Esophagus (tissue), 2 donors: ENCODE measurements around the gene GNG7. TPM values are rescaled to one million over a fixed set of nuclear protein-coding genes. Genes with fewer than 3 reads are reported as not detected.

ENCODE experiments used
- H3K27ac ChIP-seq, 2 donors: one replicate each; pipeline ENCODE4 v1.5.1; 2013; ENCODE audit warnings: low read depth in 2 of 2, mild to moderate bottlenecking in 2 of 2, inconsistent platforms in 1 of 2, low read length in 1 of 2, moderate library complexity in 1 of 2
- H3K27me3 ChIP-seq, 2 donors: one replicate each; pipeline ENCODE4 v1.6.1; 2013; ENCODE audit warnings: low read length in 2 of 2, control low read depth in 1 of 2, mild to moderate bottlenecking in 1 of 2; ENCODE audit not compliant: insufficient read depth in 2 of 2, control insufficient read depth in 1 of 2
- H3K36me3 ChIP-seq, 2 donors: one replicate each; pipeline ENCODE4 v1.6.1; 2013; ENCODE audit warnings: low read length in 1 of 2; ENCODE audit not compliant: control insufficient read depth in 2 of 2, insufficient read depth in 2 of 2
- H3K4me1 ChIP-seq, 2 donors: one replicate each; pipeline ENCODE4 v1.6.1; 2013; ENCODE audit warnings: low read length in 1 of 2; ENCODE audit not compliant: control insufficient read depth in 2 of 2, insufficient read depth in 2 of 2
- H3K4me3 ChIP-seq, 2 donors: one replicate each; pipeline ENCODE4 v1.5.1; 2013; ENCODE audit warnings: low read length in 2 of 2, mild to moderate bottlenecking in 2 of 2, low read depth in 1 of 2, moderate library complexity in 1 of 2
- H3K9me3 ChIP-seq, 2 donors: one replicate each; pipeline ENCODE4 v1.6.1; 2013; ENCODE audit warnings: mild to moderate bottlenecking in 2 of 2, low read depth in 1 of 2, low read length in 1 of 2, moderate library complexity in 1 of 2; ENCODE audit not compliant: control insufficient read depth in 2 of 2, insufficient read depth in 1 of 2
- WGBS, 2 donors: extraction: QIAGEN DNeasy Blood & Tissue Kit; methylation state at CpG; one replicate each; pipeline ENCODE4 v1.1.7; 2013; 5-methylcytosine and 5-hydroxymethylcytosine counted together
- polyA plus RNA-seq, 2 donors: library from polyadenylated mRNA; stranded (reverse); fragments of 200-250 nt; gene quantifications; one replicate each; pipeline ENCODE4 v1.2.3, GENCODE V29; 2013
- donor health status: healthy with polysubstance abuse.
- donor health status: Bipolar disorder and iron deficiency.

Gene GNG7
- polyA plus RNA-seq, 2 donors: 1.2 to 2.4 TPM

- WGBS, 2 donors: 34 to 42% methylated on average over 3 of the region's 3 CpGs
- Histone ChIP-seq H3K4me3 (no peak overlapping the region), H3K27me3 (no peaks in the 10 kb centered on the region), H3K9me3 (no peaks in the 10 kb centered on the region), H3K4me1 (peaks cover 0 to 5% of the 10 kb centered on the region in 2 donors), H3K27ac (no peak overlapping the region), H3K36me3 (peaks cover 0 to 2% of the 10 kb centered on the region in 2 donors)
Measured at GRCh38 chr19:2638417-2638940, 64.0 kb downstream of the GNG7 start.

GRCh38 chr19:2636897-2637683 lies 65.4 kb downstream of the GNG7 start:
- Histone ChIP-seq H3K27me3 (no peaks in the 10 kb centered on the region), H3K4me1 (peaks cover 0 to 5% of the 10 kb centered on the region in 2 donors), H3K9me3 (no peaks in the 10 kb centered on the region), H3K4me3 (no peak overlapping the region), H3K36me3 (peaks cover 0 to 2% of the 10 kb centered on the region in 2 donors), H3K27ac (no peak overlapping the region)
- WGBS, 2 donors: 13 to 18% methylated on average over 35 to 37 of the region's 37 CpGs

DNA sequence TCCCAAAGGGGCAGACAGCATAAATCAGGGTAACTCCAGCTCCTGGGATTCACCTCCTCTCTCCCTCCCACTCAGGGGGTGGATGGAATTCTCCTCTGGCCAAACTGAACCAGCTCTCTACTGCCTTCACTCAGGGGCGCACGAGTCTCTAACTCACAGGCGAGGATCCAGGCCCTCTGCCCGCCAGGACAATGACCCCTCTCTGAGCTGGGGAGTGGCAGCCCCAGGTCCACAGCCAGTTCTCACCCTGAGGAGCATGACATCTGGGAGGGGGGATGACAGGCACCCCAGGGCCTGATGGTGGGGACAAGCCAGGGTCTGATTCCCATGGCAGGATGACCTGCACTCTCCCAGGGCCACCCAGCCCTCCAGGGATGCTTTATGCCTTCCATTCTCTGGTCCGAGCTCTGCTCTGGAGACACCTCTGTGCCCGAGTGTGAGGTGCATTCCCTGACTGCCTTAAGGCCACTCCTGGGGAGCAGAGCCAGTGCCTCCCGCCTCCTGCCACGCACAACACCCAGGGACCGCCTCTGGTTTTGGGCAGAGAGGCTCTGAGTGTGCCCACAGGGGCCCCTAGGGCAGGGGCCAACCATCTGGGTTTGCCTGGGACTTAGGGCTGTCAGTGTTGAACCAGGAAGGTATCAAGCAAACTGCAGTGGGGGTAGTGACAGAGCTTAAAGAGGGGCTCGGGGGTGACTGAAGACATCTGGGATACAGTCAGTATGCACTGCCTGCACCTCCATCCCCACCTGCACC lies 66.2 kb downstream of the GNG7 start:
- no peak overlapping the region for H3K27ac ChIP-seq
- peaks cover 0 to 5% of the 10 kb centered on the region in 2 donors for H3K4me1 ChIP-seq
- H3K9me3 ChIP-seq: no peaks in the 10 kb centered on the region
- no peaks in the 10 kb centered on the region for H3K27me3 ChIP-seq
- no peak overlapping the region for H3K4me3 ChIP-seq
- peaks cover 0 to 2% of the 10 kb centered on the region in 2 donors for H3K36me3 ChIP-seq
- 67 to 73% methylated on average over 10 of the region's 10 CpGs for WGBS, 2 donors

- Histone ChIP-seq H3K9me3 (peaks cover 0 to 3% of the 10 kb centered on the region in 2 donors), H3K4me3 (no peak overlapping the region), H3K27me3 (no peaks in the 10 kb centered on the region), H3K27ac (peak overlapping the region in 1 of 2 donors; percentile 48), H3K36me3 (peaks cover 0 to 2% of the 10 kb centered on the region in 2 donors), H3K4me1 (peaks cover 0 to 5% of the 10 kb centered on the region in 2 donors)
- 71 to 75% methylated on average over 9 of the region's 9 CpGs for WGBS, 2 donors
Measured at GRCh38 chr19:2634960-2635359, 67.5 kb downstream of the GNG7 start.

DNA sequence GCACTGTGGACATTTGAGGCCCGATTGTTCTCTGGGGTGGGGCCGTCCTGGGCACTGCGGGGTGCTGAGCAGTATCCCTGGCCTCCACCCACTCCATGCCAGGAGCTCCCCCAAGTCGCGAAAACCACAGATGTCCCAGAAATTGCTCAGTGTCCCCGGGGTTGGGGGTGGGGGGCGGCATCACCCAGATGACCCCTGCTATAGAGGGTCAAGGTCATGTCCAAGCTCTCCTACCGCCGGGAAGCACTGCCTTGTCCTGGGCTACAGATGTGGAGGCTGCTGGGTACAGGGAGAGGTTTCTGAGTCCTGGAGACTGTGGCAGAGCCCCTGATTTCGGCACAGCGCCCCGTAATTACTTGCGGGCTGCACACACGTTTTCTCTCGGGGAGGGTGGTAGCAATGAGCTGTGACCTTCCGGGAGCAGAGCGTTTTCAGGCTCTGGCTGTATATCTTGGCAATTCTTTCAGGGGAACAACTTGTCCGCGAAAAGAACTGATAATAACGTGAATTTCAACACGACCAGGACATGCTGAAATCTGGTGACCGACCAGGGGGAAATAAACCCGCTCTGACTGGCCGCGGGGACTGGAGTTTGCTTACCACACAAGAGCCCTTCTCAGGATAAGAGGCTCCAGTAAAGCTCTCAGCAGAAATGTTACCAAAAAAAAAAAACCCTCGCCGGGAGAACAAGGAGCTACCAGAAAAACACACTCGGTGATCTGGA lies 68.1 kb downstream of the GNG7 start:
- H3K9me3 ChIP-seq: peaks cover 0 to 3% of the 10 kb centered on the region in 2 donors
- H3K4me3 ChIP-seq: no peak overlapping the region
- H3K4me1 ChIP-seq: peaks cover 0 to 5% of the 10 kb centered on the region in 2 donors
- peaks cover 0 to 2% of the 10 kb centered on the region in 2 donors for H3K36me3 ChIP-seq
- peak overlapping the region; percentile 38 to 48 for H3K27ac ChIP-seq
- 62 to 76% methylated on average over 28 of the region's 28 CpGs for WGBS, 2 donors
- H3K27me3 ChIP-seq: no peaks in the 10 kb centered on the region

DNA sequence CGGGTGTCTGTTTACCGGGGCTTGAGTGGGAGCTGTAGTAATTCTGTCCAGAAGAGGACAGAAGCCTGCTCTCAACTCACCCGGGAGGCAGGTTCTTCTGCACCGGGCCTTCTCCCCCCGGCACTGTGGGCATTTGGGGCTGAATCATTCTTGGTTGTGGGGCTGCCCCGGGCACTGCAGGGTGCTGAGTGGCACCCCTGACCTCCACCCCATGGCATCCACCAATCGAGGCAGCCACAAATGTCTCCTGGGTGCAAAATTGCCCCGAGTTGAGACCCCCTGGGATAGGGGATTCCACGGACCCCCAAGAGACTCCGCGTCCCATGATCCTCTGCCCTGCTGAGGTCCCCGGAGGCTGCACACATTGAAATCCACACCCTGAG lies 68.8 kb downstream of the GNG7 start:
- H3K36me3 ChIP-seq: peaks cover 0 to 2% of the 10 kb centered on the region in 2 donors
- peaks cover 0 to 3% of the 10 kb centered on the region in 2 donors for H3K9me3 ChIP-seq
- peak overlapping the region in 1 of 2 donors; percentile 48 for H3K27ac ChIP-seq
- no peak overlapping the region for H3K4me3 ChIP-seq
- WGBS, 2 donors: 77 to 78% methylated on average over 12 of the region's 12 CpGs
- no peaks in the 10 kb centered on the region for H3K27me3 ChIP-seq
- H3K4me1 ChIP-seq: peaks cover 0 to 5% of the 10 kb centered on the region in 2 donors

- no peak overlapping the region for H3K4me3 ChIP-seq
- no peak overlapping the region for H3K27ac ChIP-seq
- 87 to 90% methylated on average over 4 of the region's 4 CpGs for WGBS, 2 donors
- peaks cover 5 to 6% of the 10 kb centered on the region in 2 donors for H3K4me1 ChIP-seq
- H3K36me3 ChIP-seq: peaks cover 0 to 2% of the 10 kb centered on the region in 2 donors
- H3K27me3 ChIP-seq: no peaks in the 10 kb centered on the region
- peaks cover 0 to 3% of the 10 kb centered on the region in 2 donors for H3K9me3 ChIP-seq
Measured at GRCh38 chr19:2631213-2631821, 71.2 kb downstream of the GNG7 start.

GRCh38 chr19:2630352-2631001 lies 72.0 kb downstream of the GNG7 start:
- Histone ChIP-seq H3K4me3 (no peak overlapping the region), H3K27me3 (no peaks in the 10 kb centered on the region), H3K4me1 (peaks cover 5 to 6% of the 10 kb centered on the region in 2 donors), H3K9me3 (peaks cover 0 to 3% of the 10 kb centered on the region in 2 donors), H3K36me3 (peaks cover 0 to 2% of the 10 kb centered on the region in 2 donors), H3K27ac (no peak overlapping the region)
- WGBS, 2 donors: 97 to 99% methylated on average over 6 of the region's 6 CpGs
